H1 (cell line): ENCODE data around the gene PRKAA1. TPM values are rescaled to one million over a fixed set of nuclear protein-coding genes. Genes with fewer than 3 reads are reported as not detected.

Source experiments
- MAFK ChIP-seq: IDR thresholded peaks from 2 replicates; pipeline ENCODE4 v1.6.1; 2012; ENCODE audit warnings: low read depth, mild to moderate bottlenecking, improper control_type of control experiment, low read length
- NRF1 ChIP-seq: IDR thresholded peaks from 2 replicates; pipeline ENCODE4 v1.6.1; 2011; ENCODE audit warnings: mild to moderate bottlenecking, low read depth, low read length, improper control_type of control experiment
- RNF2 ChIP-seq: fragments of 200-900, 300-1000 bp; sonication (generic); IDR thresholded peaks from 2 replicates; pipeline ENCODE4 v1.7.1; 2016; ENCODE audit warnings: borderline replicate concordance, low read depth, mild to moderate bottlenecking, antibody characterized with exemption, low read length; ENCODE audit not compliant: poor library complexity, severe bottlenecking; ENCODE audit errors: missing control alignments
- SUZ12 ChIP-seq: fragments of 200-600 bp; sonication (generic); IDR thresholded peaks from 2 replicates; pipeline ENCODE4 v1.6.1; 2012; ENCODE audit warnings: mild to moderate bottlenecking, inconsistent platforms, low read length, moderate library complexity, mixed read lengths
- TAF1 ChIP-seq: IDR thresholded peaks from 2 replicates; pipeline ENCODE4 v1.6.1; 2011; ENCODE audit warnings: mild to moderate bottlenecking, low read depth, low read length
- polyA plus RNA-seq, 7 experiments: library from polyadenylated mRNA; depleted of rRNA in 3 of 7; stranded (reverse) in 5 of 7; unstranded in 2 of 7; fragments of >200 nt in 5 of 7; fragments of 200-250 nt in 2 of 7; gene quantifications; 1 replicate in 5 of 7; 2 replicates in 1 of 7; 4 replicates in 1 of 7; pipeline versions ENCODE4 v1.2.1 to v1.2.3, GENCODE V29; 2011 to 2013; ENCODE audit warnings: missing spikeins in 2 of 7, mixed read lengths in 2 of 7
- total RNA-seq: library from RNA; stranded (reverse); fragmentation: NEBNext Ultra II Directional; extraction: Animal tissue kit (Norgen Biotek cat#: 25700); gene quantifications from 2 replicates; pipeline ENCODE4 v1.2.1, GENCODE V29; 2021
- TF ChIP-seq, protein P1 (sequence below): IDR thresholded peaks from 2 replicates; pipeline ENCODE4 v1.6.1; 2012; ENCODE audit warnings: low read length, inconsistent platforms
- TF ChIP-seq, protein P2 (sequence below): IDR thresholded peaks from 2 replicates; pipeline ENCODE4 v1.6.1; 2011; ENCODE audit warnings: low read length, improper control_type of control experiment
- TF ChIP-seq, protein P3 (sequence below): fragments of 300-600 bp; sonication (generic); IDR thresholded peaks from 2 replicates; pipeline ENCODE4 v1.7.1; 2012; ENCODE audit warnings: low read length, moderate library complexity, mild to moderate bottlenecking, inconsistent platforms; ENCODE audit not compliant: insufficient replicate concordance

Gene PRKAA1
- total and polyA plus RNA-seq, 2 of the 8 experiments (the other 6 are each of a cell fraction or from before 2014, with no cell fraction given) = 10.4 to 33.1 TPM

DNA sequence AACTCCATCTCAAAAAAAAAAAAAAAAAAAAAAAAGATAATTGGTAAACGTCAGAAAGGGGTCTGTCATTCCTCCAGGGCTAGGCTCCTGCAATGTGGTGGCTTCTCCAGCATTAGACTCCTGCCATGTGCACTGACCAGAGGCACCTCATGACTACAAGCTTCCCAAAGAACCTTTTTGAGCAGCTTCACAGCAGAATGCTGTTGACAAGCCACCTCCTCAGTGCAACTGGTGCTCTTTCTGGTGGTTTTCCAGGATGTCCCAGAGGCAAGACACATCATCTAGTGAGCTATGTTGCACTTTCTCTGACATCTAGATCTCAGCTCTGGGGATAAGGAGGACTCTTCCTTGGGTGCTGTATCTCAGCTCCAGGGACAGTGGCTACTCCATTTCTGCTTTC lies 25.3 kb upstream of the PRKAA1 start (continued):
- TF ChIP-seq, protein P1, sequence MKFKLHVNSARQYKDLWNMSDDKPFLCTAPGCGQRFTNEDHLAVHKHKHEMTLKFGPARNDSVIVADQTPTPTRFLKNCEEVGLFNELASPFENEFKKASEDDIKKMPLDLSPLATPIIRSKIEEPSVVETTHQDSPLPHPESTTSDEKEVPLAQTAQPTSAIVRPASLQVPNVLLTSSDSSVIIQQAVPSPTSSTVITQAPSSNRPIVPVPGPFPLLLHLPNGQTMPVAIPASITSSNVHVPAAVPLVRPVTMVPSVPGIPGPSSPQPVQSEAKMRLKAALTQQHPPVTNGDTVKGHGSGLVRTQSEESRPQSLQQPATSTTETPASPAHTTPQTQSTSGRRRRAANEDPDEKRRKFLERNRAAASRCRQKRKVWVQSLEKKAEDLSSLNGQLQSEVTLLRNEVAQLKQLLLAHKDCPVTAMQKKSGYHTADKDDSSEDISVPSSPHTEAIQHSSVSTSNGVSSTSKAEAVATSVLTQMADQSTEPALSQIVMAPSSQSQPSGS = no peak
- no peak for TF ChIP-seq TAF1
- TF ChIP-seq NRF1 = no peak
- no peak for TF ChIP-seq SUZ12
- no peak for TF ChIP-seq RNF2
- TF ChIP-seq, protein P2, sequence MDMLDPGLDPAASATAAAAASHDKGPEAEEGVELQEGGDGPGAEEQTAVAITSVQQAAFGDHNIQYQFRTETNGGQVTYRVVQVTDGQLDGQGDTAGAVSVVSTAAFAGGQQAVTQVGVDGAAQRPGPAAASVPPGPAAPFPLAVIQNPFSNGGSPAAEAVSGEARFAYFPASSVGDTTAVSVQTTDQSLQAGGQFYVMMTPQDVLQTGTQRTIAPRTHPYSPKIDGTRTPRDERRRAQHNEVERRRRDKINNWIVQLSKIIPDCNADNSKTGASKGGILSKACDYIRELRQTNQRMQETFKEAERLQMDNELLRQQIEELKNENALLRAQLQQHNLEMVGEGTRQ = no peak
- TF ChIP-seq, protein P3, sequence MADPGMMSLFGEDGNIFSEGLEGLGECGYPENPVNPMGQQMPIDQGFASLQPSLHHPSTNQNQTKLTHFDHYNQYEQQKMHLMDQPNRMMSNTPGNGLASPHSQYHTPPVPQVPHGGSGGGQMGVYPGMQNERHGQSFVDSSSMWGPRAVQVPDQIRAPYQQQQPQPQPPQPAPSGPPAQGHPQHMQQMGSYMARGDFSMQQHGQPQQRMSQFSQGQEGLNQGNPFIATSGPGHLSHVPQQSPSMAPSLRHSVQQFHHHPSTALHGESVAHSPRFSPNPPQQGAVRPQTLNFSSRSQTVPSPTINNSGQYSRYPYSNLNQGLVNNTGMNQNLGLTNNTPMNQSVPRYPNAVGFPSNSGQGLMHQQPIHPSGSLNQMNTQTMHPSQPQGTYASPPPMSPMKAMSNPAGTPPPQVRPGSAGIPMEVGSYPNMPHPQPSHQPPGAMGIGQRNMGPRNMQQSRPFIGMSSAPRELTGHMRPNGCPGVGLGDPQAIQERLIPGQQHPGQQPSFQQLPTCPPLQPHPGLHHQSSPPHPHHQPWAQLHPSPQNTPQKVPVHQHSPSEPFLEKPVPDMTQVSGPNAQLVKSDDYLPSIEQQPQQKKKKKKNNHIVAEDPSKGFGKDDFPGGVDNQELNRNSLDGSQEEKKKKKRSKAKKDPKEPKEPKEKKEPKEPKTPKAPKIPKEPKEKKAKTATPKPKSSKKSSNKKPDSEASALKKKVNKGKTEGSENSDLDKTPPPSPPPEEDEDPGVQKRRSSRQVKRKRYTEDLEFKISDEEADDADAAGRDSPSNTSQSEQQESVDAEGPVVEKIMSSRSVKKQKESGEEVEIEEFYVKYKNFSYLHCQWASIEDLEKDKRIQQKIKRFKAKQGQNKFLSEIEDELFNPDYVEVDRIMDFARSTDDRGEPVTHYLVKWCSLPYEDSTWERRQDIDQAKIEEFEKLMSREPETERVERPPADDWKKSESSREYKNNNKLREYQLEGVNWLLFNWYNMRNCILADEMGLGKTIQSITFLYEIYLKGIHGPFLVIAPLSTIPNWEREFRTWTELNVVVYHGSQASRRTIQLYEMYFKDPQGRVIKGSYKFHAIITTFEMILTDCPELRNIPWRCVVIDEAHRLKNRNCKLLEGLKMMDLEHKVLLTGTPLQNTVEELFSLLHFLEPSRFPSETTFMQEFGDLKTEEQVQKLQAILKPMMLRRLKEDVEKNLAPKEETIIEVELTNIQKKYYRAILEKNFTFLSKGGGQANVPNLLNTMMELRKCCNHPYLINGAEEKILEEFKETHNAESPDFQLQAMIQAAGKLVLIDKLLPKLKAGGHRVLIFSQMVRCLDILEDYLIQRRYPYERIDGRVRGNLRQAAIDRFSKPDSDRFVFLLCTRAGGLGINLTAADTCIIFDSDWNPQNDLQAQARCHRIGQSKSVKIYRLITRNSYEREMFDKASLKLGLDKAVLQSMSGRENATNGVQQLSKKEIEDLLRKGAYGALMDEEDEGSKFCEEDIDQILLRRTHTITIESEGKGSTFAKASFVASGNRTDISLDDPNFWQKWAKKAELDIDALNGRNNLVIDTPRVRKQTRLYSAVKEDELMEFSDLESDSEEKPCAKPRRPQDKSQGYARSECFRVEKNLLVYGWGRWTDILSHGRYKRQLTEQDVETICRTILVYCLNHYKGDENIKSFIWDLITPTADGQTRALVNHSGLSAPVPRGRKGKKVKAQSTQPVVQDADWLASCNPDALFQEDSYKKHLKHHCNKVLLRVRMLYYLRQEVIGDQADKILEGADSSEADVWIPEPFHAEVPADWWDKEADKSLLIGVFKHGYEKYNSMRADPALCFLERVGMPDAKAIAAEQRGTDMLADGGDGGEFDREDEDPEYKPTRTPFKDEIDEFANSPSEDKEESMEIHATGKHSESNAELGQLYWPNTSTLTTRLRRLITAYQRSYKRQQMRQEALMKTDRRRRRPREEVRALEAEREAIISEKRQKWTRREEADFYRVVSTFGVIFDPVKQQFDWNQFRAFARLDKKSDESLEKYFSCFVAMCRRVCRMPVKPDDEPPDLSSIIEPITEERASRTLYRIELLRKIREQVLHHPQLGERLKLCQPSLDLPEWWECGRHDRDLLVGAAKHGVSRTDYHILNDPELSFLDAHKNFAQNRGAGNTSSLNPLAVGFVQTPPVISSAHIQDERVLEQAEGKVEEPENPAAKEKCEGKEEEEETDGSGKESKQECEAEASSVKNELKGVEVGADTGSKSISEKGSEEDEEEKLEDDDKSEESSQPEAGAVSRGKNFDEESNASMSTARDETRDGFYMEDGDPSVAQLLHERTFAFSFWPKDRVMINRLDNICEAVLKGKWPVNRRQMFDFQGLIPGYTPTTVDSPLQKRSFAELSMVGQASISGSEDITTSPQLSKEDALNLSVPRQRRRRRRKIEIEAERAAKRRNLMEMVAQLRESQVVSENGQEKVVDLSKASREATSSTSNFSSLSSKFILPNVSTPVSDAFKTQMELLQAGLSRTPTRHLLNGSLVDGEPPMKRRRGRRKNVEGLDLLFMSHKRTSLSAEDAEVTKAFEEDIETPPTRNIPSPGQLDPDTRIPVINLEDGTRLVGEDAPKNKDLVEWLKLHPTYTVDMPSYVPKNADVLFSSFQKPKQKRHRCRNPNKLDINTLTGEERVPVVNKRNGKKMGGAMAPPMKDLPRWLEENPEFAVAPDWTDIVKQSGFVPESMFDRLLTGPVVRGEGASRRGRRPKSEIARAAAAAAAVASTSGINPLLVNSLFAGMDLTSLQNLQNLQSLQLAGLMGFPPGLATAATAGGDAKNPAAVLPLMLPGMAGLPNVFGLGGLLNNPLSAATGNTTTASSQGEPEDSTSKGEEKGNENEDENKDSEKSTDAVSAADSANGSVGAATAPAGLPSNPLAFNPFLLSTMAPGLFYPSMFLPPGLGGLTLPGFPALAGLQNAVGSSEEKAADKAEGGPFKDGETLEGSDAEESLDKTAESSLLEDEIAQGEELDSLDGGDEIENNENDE = no peak
- TF ChIP-seq MAFK = no peak
